Heart left ventricle (tissue), 13 donors: ENCODE measurements around the gene PPEF2.

Experiments used
- POLR2A ChIP-seq, 2 donors: fragments of 450-650 bp; IDR thresholded peaks; one replicate each; pipeline ENCODE4 v1.6.1; 2017; ENCODE audit warnings: antibody characterized with exemption in 2 of 2, mild to moderate bottlenecking in 2 of 2, moderate library complexity in 2 of 2
- TF ChIP-seq, protein P1 (sequence below), 12 donors: fragments of 200-600 bp; sonication (generic) in 4 of 12; IDR thresholded peaks; one replicate each; pipeline versions ENCODE4 v1.5.0 to v1.8.0; 2018 to 2022; ENCODE audit warnings: antibody characterized with exemption in 12 of 12, mild to moderate bottlenecking in 5 of 12
- donor health status: ischemic (EF 13 %, LVEDD 7.1; RV severe dilation, severe dysfunction).
- donor health status: DM: no; HTN: yes; CAD: no.
- donor health status: DM: no; HTN: no; CAD: no.
- donor health status: ischemic (EF 25% LVEDD 6.9; RV normal size, moderate dysfunction).
- donor health status: ischemic (EF 25% LVEDD 5.7; RV mildly dilated, moderate dysfunction).
- donor health status: ischemic (EF 35%, LVEDD 5.7; RV mildly dilated, moderate dysfunction).
- donor health status: nonischemic (EF 11% LVEDD 7.7; RV severe dilation, severe dysfunction).
- donor health status: DM: yes; HTN: yes; CAD: no.
- donor health status: PGD.
- donor health status: ischemic (EF 29% LVEDD 5.4; RV normal size, mild dysfunction).
- donor health status: nonischemic (EF 23%, LVEDD 6.1; RV moderate dilation, normal function).

DNA sequence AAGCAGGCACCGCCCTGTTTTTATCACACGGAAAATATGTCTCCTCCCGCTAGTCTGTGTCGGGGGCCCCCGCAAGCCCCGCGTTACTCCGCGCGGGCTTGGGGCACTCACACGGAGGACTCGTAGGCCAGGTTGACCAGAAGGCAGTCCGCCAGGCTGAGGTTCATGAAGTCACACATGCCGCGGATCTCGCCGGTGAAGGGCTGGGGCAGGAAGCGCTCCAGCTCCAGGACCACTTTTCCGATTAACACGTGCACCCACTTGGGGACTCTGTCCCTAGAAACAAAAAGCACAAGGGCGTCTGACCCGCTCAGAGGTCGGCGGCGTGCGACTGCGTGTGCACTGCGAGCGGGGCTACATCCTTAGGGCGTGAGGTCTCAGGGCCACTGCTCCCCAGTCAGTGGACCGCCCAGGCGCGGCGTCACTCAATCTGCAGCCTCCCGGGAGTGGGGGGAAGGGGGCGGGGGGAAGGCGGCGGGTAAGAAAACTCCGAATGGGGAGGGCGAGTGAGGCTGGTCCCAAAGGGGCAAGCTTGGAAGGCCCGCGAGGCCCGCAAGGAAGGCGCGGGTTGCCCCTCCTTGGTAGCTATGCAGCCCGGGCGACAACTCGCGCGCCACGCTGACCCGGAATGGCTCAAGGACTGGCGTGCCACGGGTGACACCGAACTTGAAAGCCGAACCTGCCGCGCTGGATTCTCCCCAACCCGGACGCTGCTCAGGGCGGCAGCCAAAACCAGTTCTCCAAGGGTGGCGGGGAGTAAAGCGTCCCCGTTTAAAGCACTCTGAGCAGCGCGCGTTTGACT lies 37.8 kb upstream of the PPEF2 start:
- TF ChIP-seq, protein P1, sequence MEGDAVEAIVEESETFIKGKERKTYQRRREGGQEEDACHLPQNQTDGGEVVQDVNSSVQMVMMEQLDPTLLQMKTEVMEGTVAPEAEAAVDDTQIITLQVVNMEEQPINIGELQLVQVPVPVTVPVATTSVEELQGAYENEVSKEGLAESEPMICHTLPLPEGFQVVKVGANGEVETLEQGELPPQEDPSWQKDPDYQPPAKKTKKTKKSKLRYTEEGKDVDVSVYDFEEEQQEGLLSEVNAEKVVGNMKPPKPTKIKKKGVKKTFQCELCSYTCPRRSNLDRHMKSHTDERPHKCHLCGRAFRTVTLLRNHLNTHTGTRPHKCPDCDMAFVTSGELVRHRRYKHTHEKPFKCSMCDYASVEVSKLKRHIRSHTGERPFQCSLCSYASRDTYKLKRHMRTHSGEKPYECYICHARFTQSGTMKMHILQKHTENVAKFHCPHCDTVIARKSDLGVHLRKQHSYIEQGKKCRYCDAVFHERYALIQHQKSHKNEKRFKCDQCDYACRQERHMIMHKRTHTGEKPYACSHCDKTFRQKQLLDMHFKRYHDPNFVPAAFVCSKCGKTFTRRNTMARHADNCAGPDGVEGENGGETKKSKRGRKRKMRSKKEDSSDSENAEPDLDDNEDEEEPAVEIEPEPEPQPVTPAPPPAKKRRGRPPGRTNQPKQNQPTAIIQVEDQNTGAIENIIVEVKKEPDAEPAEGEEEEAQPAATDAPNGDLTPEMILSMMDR (IDR thresholded peaks at IDR 0.05), result no peak
- no peak for TF ChIP-seq POLR2A (IDR thresholded peaks at IDR 0.05)
